Fibroblast of pulmonary artery (primary cell): ENCODE measurements around the gene XYLT1.

ENCODE experiments used
- DNase-seq: peaks from one replicate; pipeline ENCODE4 v3.0.0-alpha.2; 2010; ENCODE audit warnings: low read depth
- H3K4me3 ChIP-seq: replicated peaks from 2 replicates; pipeline ENCODE4 v1.5.1; 2011; ENCODE audit warnings: low read depth, mild to moderate bottlenecking, control low read depth, low read length, moderate library complexity
- TF ChIP-seq, protein P1 (sequence below): IDR thresholded peaks from 2 replicates; pipeline ENCODE4 v1.5.1; 2011; ENCODE audit warnings: mild to moderate bottlenecking, control low read depth, low read length, inconsistent platforms; ENCODE audit errors: missing control alignments

The XYLT1 gene

DNA sequence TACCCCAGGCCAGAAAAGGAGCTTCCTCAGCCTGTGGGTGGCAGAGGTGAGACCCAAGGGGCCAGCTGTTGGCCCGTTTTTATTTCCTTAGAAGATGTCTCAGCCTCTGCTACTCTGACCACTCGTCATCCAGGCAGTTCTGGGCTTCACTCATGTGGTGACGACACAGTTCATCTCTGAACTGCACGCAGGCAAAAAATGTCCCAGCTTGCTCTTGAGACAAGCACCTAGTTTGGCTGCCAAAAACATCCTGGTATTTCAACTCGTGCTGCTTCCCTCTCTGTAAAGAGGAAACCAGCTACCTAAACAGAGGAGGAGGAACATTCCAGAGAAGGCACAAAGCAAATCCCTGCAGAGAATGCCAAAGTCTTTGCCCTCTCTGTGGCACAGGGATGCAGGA lies 125.7 kb downstream of the XYLT1 start:
- no peak for DNase-seq
- H3K4me3 ChIP-seq, result no peak overlapping the region
- TF ChIP-seq, protein P1, sequence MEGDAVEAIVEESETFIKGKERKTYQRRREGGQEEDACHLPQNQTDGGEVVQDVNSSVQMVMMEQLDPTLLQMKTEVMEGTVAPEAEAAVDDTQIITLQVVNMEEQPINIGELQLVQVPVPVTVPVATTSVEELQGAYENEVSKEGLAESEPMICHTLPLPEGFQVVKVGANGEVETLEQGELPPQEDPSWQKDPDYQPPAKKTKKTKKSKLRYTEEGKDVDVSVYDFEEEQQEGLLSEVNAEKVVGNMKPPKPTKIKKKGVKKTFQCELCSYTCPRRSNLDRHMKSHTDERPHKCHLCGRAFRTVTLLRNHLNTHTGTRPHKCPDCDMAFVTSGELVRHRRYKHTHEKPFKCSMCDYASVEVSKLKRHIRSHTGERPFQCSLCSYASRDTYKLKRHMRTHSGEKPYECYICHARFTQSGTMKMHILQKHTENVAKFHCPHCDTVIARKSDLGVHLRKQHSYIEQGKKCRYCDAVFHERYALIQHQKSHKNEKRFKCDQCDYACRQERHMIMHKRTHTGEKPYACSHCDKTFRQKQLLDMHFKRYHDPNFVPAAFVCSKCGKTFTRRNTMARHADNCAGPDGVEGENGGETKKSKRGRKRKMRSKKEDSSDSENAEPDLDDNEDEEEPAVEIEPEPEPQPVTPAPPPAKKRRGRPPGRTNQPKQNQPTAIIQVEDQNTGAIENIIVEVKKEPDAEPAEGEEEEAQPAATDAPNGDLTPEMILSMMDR, result no peak

DNA sequence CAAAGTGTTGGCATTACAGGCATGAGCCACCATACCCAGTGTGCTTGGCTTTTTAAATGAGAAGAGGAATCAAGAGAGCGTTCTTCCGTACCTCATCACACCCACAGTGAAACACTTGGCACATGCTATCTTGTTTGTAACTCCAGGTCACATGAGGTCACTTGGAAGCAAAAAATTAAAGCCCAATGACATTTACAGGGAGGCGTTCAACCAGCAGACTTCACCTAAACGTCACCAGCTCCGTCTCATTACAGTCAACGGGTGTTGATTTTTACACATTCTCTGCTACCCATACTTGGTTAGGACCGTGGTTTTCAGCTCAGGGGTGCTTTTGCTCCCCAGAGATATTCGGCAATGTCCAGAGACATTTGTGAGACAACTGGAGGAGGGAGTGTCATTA lies 127.0 kb downstream of the XYLT1 start:
- H3K4me3 ChIP-seq, result no peak overlapping the region
- TF ChIP-seq, protein P1, result no peak
- DNase-seq, result no peak

DNA sequence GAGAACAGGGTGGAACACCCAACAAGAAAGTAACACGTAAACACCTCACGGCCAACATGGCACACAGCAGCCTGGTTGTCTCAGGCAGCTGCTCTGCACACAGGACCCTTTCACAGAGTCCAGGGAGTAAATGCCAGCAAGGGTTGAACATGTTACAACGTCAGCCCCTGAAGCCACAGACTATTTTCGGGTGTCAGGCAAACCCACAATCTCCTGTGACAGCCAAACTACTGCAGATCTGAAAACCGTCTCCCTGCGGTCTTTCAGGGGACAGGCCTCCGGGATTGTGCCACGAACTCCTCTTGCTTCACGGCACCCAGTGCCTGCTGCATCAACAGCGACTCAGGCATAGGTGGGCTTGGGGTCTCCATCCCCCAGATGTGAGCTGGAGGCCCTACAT lies 127.7 kb downstream of the XYLT1 start:
- DNase-seq, result no peak
- TF ChIP-seq, protein P1, result no peak
- H3K4me3 ChIP-seq, result no peak overlapping the region

DNA sequence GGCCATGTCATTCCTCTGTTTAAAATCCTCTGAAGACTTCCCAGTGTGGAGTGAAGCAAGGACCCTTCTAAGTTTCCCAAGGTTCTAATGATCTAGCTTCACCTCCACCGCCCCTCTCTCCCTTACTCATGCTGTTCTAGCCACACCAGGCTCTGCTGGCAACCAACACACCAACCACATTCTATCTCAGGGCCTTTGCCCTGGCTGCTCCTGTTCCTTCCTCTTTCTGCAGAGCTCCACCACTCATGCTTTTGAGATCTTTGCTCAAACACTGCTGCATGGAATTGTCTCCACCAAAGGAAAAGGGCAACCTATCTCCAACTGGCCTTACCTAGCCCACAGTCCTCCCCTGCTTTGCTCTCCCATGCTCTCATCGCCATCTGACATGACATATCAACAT lies 128.7 kb downstream of the XYLT1 start:
- no peak overlapping the region for H3K4me3 ChIP-seq

DNA sequence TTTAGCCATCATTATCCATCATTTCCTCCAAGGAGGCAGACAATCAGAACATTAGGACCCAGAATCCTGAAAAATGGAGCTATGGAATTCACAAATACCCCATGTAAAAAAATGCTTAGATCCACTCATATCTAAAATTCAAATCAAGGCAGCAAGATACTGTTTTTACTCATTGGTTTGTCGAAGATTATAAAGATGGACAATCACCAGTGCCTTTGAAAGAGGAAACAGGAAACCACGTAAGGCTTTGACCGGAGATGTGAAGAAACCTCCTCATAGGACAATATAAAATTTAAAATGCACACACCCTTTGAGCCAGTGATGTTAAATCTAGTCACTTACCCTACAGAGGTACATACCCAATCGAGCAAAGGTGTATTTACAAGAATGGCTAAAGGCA lies 130.0 kb downstream of the XYLT1 start:
- TF ChIP-seq, protein P1, result no peak
- no peak for DNase-seq
- H3K4me3 ChIP-seq, result no peak overlapping the region

More for the DNA sequence above, 128.7 kb downstream of the XYLT1 start:
- no peak for DNase-seq
- TF ChIP-seq, protein P1, result no peak

DNA sequence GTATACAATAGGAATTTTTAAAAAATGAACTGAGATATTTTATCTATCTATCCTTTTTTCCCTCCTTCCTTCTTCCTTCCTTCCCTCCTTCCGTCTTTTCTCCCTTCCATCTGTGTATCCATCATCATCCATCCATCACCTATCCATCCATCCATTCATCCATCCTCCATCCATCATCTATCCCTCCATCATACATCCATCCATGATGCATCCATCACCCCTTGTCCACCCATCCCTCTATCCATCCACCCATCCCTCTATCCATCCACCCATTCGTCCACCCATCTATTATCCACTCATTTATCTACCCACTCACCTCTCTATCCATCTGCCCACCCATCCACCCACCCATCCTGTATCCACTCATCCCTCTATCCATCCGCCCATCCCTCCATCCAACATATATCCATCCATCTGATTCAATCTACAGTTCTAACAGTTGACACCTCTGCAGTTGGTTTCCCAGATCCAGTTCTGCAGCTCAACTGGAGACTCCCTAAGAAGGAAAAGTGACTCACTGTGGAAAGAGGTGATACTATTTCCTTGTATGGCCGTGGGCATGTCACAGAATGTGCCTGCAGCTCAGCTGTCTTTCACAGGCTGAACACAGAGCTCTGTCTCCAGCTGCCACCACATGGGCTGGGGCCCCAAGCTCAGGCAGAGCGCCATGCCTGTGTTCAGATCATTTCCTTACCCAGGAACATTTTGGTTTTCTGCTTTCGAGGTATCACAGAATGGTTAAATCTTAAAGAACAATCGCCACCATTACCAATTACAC lies 130.8 kb downstream of the XYLT1 start:
- DNase-seq, result no peak

More for the DNA sequence above, 130.8 kb downstream of the XYLT1 start:
- no peak overlapping the region for H3K4me3 ChIP-seq
- TF ChIP-seq, protein P1, result no peak
